ENCODE results near the gene NKX2-2.

The NKX2-2 gene

DNA sequence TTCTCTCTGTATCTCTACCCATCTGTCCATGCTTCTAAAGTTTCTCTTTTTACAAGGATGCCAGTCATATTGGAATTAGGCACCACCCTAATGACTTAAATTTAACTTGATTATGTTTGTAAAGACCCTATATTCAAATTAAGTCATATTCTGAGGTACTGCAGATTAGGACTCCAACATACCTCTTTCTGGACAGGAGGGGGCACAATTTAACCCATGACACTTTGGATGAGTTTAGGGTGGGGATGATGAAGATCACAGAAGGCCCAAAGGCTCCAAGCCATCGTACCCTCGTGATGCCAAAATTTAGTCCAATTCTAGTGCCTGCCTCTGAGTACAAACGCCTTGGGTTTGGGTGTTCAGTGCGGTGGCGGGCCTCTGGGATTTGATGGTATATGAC lies 15.0 kb upstream of the NKX2-2 start:
- no peak for ATAC-seq
- no peaks in the 10 kb centered on the region for H3K4me1 Mint-ChIP-seq
- no peak overlapping the region for H3K4me3 Mint-ChIP-seq
- no peaks in the 10 kb centered on the region for H3K9me3 Mint-ChIP-seq
- H3K27ac Mint-ChIP-seq = no peak overlapping the region
- no peak for DNase-seq (ENCODE audit: low spot score in 2 of 2)
- H3K36me3 Mint-ChIP-seq = no peaks in the 10 kb centered on the region

DNA sequence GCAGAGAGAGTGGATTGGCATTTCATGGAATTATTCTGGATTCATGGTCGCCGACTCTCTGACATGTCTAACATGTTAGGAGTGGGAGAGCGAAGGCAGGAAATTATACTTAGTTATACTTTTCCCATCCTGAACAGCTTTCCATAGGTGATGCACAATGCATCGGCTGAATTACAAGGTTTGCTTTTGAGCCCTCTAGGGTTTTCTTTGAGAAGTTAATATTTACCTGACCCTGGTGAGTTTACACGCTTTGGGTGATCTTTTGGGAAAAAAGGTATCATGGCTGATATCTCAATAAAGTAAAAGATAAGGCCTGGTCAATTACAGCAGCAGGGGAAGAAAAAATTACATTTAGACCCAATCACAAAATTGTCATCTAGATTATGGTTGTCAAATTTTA lies 14.0 kb upstream of the NKX2-2 start:
- DNase-seq (ENCODE audit: low spot score in 2 of 2) (no peak), ATAC-seq (no peak)
- Mint-ChIP-seq H3K4me1 (peaks cover 4% of the 10 kb centered on the region), H3K9me3 (no peaks in the 10 kb centered on the region), H3K4me3 (no peak overlapping the region), H3K27ac (no peak overlapping the region), H3K36me3 (no peaks in the 10 kb centered on the region)

DNA sequence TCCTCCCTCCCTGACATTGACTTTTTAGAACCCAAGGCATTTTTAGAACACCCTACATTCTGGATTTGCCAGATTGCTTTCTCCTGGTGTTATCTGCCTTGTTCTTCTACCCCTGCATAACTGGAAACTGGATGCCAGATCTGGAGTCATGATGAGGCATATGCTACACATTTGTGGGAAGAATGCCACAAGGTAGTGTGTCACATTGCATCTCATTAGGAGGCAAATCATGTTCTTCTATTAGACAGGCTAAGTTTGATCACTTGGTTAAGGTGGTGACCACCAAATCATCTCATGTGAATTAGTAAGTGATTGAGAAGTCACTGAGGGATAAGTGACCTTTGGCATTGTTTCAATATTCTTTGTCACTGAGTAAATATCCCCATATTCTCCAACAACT lies 12.9 kb upstream of the NKX2-2 start:
- H3K36me3 Mint-ChIP-seq = no peaks in the 10 kb centered on the region
- ATAC-seq = no peak
- H3K4me3 Mint-ChIP-seq = no peak overlapping the region
- no peak overlapping the region for H3K27ac Mint-ChIP-seq
- H3K9me3 Mint-ChIP-seq = no peaks in the 10 kb centered on the region
- peaks cover 5% of the 10 kb centered on the region for H3K4me1 Mint-ChIP-seq
- DNase-seq (ENCODE audit: low spot score in 2 of 2) = no peak

DNA sequence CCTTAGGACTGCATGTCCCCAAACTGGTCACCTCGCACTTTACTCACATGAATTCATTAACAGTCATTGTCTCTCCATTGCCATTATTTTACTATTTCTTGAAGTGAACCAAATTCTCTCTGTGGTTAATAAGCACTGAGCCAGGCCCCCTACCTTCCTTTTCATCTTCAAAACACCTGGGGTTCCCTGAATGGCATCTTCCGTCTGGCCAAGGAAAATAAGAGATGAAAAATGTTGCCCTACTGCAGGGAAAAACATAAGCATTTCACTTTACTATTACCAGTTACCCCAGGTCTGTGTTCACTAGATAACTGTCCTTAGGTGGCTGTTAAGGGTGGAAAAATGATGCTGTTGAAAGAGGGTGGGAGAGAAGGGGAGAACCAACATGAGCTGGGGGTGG lies 10.0 kb upstream of the NKX2-2 start:
- peaks cover 10% of the 10 kb centered on the region for H3K4me1 Mint-ChIP-seq
- no peak for ATAC-seq
- H3K27ac Mint-ChIP-seq = no peak overlapping the region

DNA sequence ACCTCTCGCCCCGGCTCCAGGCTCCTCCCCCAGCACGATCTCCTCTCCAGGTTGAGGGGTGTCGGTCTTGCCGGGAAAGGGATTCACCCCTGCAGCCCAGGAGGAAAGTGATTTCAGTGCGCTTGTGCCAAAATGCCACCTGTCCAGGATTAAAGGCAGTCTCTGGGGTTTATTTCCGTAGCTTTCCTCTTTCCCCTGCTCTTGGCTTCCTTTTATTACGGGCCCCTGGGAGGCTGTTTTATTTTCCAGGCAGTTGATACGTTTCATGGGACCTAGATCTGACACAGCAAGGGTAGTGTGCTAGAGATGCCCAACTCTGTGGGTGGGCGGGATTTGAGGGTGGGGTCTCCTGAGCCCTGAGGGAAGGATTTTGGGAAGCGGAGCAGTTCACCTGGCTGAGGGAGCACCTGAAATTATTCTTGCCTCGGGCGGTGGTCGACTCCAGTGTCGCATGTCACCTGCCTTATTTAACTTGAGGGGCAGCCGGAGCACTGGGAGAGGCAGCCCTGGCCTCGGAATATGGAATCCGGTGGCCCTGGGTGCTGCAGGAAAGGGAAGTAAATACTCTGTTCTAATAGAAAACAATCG lies 9.5 kb upstream of the NKX2-2 start:
- Mint-ChIP-seq H3K36me3 (no peaks in the 10 kb centered on the region), H3K4me3 (no peak overlapping the region), H3K9me3 (no peaks in the 10 kb centered on the region), H3K4me1 (peaks cover 10% of the 10 kb centered on the region), H3K27ac (no peak overlapping the region)
- no peak for DNase-seq (ENCODE audit: low spot score in 2 of 2)
- no peak for ATAC-seq

More for the DNA sequence above, 10.0 kb upstream of the NKX2-2 start:
- Mint-ChIP-seq H3K4me3 (no peak overlapping the region), H3K36me3 (no peaks in the 10 kb centered on the region), H3K9me3 (no peaks in the 10 kb centered on the region)
- DNase-seq (ENCODE audit: low spot score in 2 of 2) = no peak

DNA sequence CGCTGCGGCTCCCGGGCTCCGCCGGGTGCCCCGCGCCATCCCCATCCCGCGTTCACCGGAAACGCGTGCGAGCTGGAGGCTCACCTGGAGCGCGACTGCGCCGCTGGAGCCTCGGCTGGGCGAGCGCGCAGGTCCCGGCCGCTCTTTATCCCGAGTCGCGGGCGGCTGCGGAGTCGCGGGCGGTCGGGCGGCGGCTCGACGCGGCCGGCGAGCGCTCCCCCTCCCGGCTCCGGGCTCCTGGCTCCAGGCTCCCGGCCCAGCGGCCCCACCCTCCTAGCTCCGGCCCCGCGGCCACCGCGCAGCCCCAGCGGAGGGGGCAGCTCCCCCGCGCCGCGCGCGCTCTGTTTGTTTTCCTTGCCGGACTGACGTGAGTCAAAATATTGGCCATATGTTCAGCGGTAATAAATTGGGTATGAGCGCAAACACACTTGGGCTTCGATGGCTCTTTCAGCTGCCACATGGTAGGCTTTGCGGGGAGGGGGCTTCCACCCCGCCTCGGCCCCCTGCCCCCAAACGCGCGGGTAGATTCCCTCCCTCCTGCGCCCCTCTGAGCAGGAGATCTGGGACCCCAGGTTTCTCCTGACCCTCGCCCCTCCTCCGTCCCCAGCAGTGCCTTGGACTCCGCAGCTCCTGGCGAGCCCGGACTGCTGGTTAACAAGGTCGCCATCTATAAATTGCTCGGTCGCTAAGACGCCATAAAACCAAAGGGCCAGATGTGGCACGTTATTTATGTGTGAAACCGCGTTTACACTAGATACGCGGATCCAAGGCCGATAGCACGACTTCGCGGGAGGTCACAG lies 8.8 kb upstream of the NKX2-2 start:
- Mint-ChIP-seq H3K9me3 (no peaks in the 10 kb centered on the region), H3K27ac (no peak overlapping the region), H3K36me3 (no peaks in the 10 kb centered on the region), H3K4me1 (peaks cover 16% of the 10 kb centered on the region), H3K4me3 (no peak overlapping the region)
- ATAC-seq (no peak), DNase-seq (ENCODE audit: low spot score in 2 of 2) (no peak)

DNA sequence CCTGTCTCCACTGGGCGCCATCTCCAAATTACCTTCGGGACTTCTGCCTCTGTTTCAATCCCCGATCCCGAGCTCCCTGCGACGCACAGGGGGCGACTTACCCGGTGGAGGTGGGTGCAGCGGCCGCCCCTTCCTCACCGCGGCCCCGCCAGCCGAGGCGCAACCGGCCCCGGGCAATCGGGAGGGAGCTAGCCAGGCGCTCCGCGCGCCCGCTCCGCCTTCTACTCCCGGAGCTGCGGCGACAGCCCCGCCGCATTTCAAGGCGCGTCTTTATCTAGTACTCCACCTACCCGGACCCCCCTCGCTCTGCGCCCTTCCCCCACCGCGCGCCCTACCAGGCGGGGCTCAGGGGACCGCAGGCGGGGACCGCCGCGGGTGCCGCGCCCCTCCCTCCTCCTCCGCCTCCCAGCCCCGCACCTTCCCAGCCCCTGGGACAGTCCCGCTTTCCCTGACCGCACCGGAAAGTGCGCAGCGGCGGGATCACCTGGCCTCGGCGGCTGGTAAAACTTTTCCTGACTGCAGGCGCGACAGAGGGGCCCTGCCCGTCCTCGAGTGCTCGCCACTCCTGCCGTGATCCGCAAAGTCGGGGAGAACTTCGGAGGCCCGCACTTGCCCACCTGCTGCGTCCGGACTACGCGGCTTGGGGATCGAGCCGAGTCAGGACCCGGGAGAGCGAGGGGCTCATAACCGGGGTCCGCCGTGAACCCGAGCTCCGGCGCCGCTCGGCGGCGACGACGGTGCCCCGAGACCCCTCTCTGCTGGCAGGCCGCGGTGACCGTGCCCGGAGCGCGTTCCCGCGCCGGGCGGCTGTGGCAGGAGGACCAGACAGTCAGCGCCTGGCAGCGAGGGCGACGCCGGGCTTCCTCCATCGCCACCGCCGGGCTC lies 8.0 kb upstream of the NKX2-2 start:
- H3K4me1 Mint-ChIP-seq = peaks cover 23% of the 10 kb centered on the region
- ATAC-seq = no peak
- no peak overlapping the region for H3K4me3 Mint-ChIP-seq
- no peaks in the 10 kb centered on the region for H3K36me3 Mint-ChIP-seq
- H3K27ac Mint-ChIP-seq = no peak overlapping the region
- peak in 1 of 2 donors; percentile 52 for DNase-seq (ENCODE audit: low spot score in 2 of 2)
- no peaks in the 10 kb centered on the region for H3K9me3 Mint-ChIP-seq

DNA sequence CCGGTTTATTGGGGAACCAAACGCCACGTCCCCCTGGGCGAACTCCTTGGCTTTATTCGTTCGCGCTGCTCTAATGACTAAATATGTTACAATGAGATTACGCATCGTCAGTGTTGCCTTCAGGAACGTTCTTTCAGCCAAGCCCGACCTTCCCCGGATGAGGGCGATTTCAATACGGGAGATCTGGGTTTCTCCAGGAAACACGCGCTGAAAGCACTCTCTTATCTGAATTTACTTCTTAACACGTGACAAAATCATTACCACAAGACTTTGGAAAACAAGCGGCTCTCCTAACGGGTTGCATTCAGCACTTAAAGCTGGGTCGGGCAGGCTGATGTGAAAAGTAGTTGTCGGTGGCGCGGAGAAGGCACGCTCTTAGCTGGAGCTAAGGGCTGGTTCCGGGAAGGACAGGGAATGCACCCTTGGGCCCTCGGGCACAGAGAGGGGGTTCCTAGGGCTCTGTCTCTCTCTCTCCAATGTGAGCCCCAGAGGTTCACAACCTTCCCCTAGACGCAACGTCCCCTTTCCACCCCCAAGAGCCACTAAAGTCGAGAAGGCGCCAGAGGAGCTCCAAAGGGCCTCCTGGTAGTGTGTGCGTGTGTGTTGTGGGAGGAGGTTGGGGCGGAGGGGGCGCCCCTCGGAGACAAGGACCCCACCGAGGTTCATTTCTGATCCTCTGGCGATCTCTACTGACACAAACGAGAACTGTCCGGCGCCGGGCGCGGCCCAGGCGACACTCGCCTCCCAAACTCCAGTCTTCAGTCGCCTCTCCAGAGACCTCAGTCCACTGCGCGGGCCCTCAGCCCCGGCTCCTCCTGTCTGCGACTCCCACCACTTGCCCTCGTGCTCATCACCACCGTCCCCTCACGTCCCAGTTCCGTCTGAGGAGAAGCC lies 7.1 kb upstream of the NKX2-2 start:
- H3K4me1 Mint-ChIP-seq = peaks cover 28% of the 10 kb centered on the region
- no peak overlapping the region for H3K27ac Mint-ChIP-seq
- DNase-seq (ENCODE audit: low spot score in 2 of 2) = no peak
- no peak overlapping the region for H3K4me3 Mint-ChIP-seq
- no peak for ATAC-seq
- H3K9me3 Mint-ChIP-seq = no peaks in the 10 kb centered on the region
- no peaks in the 10 kb centered on the region for H3K36me3 Mint-ChIP-seq

DNA sequence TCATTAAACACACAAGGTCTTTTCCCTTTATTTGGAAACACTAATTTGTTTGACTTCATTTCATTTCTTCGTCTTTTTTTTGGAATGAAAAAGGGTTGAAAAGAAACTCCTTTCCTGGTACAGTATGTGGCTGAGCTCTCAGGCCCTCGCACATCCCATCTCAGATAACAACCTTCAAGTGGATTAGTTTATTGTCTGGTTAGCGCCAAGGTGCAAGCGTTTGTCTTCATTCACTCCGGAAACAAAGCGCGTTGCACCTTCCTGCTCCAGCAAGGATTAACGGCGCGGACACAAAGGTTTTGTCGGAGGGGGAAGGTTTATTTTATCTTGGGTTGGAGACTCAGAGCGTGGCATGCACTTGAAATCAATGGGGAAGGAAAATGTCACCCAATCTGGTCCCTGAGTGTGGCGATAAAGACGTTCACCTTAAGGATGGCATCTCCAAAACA lies 5.3 kb upstream of the NKX2-2 start:
- no peak for ATAC-seq
- H3K4me3 Mint-ChIP-seq = no peak overlapping the region
- no peaks in the 10 kb centered on the region for H3K9me3 Mint-ChIP-seq

DNA sequence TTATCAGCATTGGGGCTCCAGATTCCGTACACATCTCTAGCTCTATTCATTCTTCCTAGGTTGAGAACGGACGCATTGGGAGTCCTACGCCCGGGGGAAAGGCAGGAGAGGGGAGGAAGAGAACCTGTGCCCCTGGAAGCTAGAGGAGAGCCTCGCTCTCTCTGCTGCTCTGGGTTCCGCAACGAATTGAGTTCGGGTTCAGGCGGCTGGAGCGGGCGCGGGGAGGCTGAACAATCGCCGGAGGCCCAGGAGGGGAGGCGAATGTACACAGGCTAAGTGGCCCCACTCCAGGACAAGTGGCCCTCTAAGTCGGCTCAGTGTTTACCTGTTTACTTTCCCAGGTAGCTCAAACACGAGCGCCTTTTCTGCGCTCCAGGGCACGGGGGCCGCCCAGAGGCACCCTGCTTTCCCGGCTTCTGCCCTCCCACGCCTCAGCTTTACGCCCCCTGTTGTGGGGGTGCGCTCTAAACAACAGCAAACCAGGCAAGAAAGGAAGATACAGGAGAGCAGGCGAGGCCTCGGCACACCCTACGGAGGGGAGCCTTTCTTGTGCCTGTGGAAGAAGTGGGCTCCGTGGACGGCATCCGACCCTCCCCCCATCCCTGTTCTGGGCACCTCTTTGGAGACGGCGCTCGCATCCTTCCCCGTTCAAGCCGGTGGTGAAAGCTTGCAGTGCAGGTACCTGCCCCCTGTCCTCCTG lies 4.6 kb upstream of the NKX2-2 start:
- no peak for DNase-seq (ENCODE audit: low spot score in 2 of 2)
- H3K4me1 Mint-ChIP-seq = peaks cover 30% of the 10 kb centered on the region
- no peaks in the 10 kb centered on the region for H3K36me3 Mint-ChIP-seq
- no peak overlapping the region for H3K27ac Mint-ChIP-seq
- H3K9me3 Mint-ChIP-seq = no peaks in the 10 kb centered on the region
- ATAC-seq = no peak
- H3K4me3 Mint-ChIP-seq = no peak overlapping the region

More for the DNA sequence above, 5.3 kb upstream of the NKX2-2 start:
- H3K36me3 Mint-ChIP-seq = no peaks in the 10 kb centered on the region
- H3K4me1 Mint-ChIP-seq = peaks cover 30% of the 10 kb centered on the region
- no peak overlapping the region for H3K27ac Mint-ChIP-seq
- DNase-seq (ENCODE audit: low spot score in 2 of 2) = no peak

DNA sequence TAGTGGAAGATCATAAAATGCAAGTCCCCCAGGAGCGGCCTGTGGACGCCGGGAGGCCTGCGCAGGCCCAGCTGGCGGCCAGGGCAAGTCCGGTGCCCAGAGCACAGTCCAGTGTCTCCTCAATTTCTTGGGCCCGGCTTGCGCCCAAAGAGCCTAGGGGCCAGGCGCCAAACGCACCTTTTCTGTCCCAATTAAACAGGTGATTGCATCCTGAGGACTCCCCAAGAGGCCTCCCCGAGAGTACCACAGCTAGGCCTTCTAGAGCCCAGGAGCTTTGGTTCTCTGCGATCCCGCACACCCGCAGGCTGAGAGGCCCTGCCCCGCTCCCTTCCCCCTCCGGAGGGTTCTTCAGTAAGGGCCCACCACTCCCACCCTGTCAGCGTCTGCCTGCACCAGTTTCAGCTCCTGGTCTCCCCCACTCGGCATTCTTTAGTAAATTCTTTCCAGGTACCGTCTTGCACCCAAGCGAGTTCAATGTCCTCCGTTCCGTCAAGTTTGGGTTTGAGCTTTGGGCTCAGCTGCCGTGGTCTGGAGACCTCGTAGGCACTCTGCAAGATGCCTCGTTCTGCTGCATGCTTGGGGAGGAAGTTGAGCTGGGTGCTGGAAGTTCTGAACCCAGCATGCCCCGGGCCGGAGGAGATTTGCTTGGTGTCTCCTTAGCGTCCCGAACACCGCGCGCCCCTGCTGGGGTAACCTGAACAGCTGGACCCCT lies 3.9 kb upstream of the NKX2-2 start:
- Mint-ChIP-seq H3K4me3 (no peak overlapping the region), H3K36me3 (no peaks in the 10 kb centered on the region), H3K27ac (no peak overlapping the region), H3K4me1 (peaks cover 25% of the 10 kb centered on the region), H3K9me3 (no peaks in the 10 kb centered on the region)
- no peak for DNase-seq (ENCODE audit: low spot score in 2 of 2)
- ATAC-seq = no peak

DNA sequence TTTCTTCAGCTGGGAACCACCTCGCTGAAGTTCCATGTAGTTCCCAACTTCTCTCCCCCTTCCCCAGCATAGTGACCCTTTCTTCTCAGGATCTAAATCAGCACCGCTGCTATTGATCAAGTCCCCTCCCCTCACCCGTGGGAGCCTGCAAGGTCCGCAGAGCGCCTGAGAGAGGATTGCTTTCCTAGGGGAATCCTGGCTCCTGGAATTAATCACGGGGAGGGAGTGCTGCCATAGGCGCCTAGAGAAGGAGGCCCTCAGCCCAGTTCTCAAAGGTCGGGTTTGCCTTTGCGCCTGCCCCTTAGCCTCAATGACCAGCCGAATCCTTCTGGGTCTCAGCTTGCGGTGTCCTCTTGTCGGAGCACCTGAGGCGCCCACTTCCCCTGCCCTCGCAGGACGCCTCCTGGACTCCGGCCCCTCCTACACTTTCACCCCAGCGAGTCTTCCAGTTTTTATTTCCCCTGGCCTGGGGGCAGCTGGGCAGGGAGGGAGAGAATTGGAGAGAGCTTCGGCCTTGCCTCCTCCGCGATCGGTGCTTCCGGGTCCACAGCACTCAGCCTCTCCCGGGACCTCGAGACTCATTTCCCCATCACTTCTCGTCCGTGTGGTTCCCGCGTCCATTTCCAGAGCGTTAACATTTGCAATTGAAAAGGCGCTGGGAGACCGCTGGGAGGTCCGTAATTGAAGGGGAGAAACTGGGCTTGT lies 3.1 kb upstream of the NKX2-2 start:
- DNase-seq (ENCODE audit: low spot score in 2 of 2) (no peak), ATAC-seq (no peak)
- Mint-ChIP-seq H3K4me3 (no peak overlapping the region), H3K9me3 (no peaks in the 10 kb centered on the region), H3K4me1 (peaks cover 26% of the 10 kb centered on the region), H3K27ac (no peak overlapping the region), H3K36me3 (no peaks in the 10 kb centered on the region)

DNA sequence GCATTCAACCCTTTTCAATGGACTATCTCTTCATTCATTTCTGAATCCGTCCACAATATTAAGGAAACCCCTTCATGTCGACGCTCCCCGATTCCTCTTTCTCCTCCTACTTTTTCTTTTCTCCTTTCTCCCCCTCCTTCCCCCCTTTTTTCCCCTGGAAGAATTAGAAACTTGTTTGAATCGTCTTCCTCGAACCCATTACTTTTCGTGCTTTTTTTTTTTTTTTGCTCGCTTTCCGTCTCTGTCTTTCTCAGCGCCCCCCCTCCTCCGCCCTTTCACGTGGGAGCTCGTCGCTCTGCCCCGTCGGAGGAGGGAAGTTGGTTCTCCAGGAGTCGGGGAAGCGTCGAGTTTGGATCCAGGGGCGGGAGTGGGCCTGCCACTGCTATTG lies 2.3 kb upstream of the NKX2-2 start:
- ATAC-seq (no peak), DNase-seq (ENCODE audit: low spot score in 2 of 2) (no peak)
- Mint-ChIP-seq H3K27ac (no peak overlapping the region), H3K4me1 (peaks cover 32% of the 10 kb centered on the region), H3K36me3 (no peaks in the 10 kb centered on the region), H3K9me3 (no peaks in the 10 kb centered on the region), H3K4me3 (no peak overlapping the region)
